Measurements from ENCODE around the gene GET3. TPM values are rescaled to one million over a fixed set of nuclear protein-coding genes. Genes with fewer than 3 reads are reported as not detected.
"Not testable (repeated sequence)": the region's sequence is repeated elsewhere in the genome, so short reads cannot be mapped to it uniquely, and the experiment has no call there.

GET3 gene
- polyA plus RNA-seq, 2 of the 4 experiments (the other 2 are of a cell fraction): 87.0 to 91.7 TPM

- CTCF ChIA-PET: interaction anchor here (0.6 to 17.4 kb wide), 21 partner anchors 8 to 89 kb away, joined by 3 to 901 read pairs (median 10); partner anchors contain the start of genes BEST2, GET3, HOOK2 and MAST1
- H3K4me3 ChIP-seq: no peak overlapping the region
- peaks cover 21% of the 10 kb centered on the region for H3K4me1 ChIP-seq
- ATAC-seq (no peak), FAIRE-seq (no peak), DNase-seq (ENCODE audit: low read depth in 1 of 2, low spot score in 1 of 2) (no peak)
- 67% methylated on average over 6 of the region's 6 CpGs for WGBS (ENCODE audit: missing lambda C conversion rate)
- no peaks in the 10 kb centered on the region for H3K9me3 ChIP-seq
- H3K4me2 ChIP-seq: no peak overlapping the region
- TF ChIP-seq EHF (CRISPR knock-in tag; IDR thresholded peaks at IDR 0.05) (no peak), MYC (IDR thresholded peaks at IDR 0.05; ENCODE audit: borderline replicate concordance, low read length) (no peak), HMGXB4 (CRISPR knock-in tag; IDR thresholded peaks at IDR 0.05; ENCODE audit: borderline replicate concordance) (no peak), KDM5A (IDR thresholded peaks at IDR 0.05) (no peak), GATA3 (IDR thresholded peaks at IDR 0.05; ENCODE audit: borderline replicate concordance) (no peak), MAZ (IDR thresholded peaks at IDR 0.05; ENCODE audit: borderline replicate concordance, low read depth, low read length) (no peak), ESRRA (IDR thresholded peaks at IDR 0.05; ENCODE audit: borderline replicate concordance, low read length) (no peak), FOXS1 (CRISPR knock-in tag; IDR thresholded peaks at IDR 0.05) (no peak), HOXB13 (CRISPR knock-in tag; IDR thresholded peaks at IDR 0.05; ENCODE audit: low read depth) (no peak), SMC3 (IDR thresholded peaks at IDR 0.05) (no peak), E2F6 (IDR thresholded peaks at IDR 0.05; ENCODE audit: borderline replicate concordance, low read depth) (no peak), PBX3 (IDR thresholded peaks at IDR 0.05) (no peak), ZC3H11A (IDR thresholded peaks at IDR 0.05) (no peak)
- H3K27ac ChIP-seq: no peak overlapping the region; a peak in 1 of 6 replicates
- POLR2A ChIA-PET: interaction anchor here (0.8 kb wide), 1 partner anchor 31 kb away, joined by 3 read pairs; no protein-coding TSS in a partner anchor
These were observed 59.9 kb downstream of the GET3 start for GRCh38 chr19:12797141-12797587.

GRCh38 chr19:12797607-12798006 lies 60.3 kb downstream of the GET3 start:
- CTCF ChIA-PET: interaction anchor here (0.6 to 17.4 kb wide), 13 partner anchors 8 to 89 kb away, joined by 3 to 901 read pairs (median 10); partner anchors contain the start of genes BEST2, HOOK2, MAST1 and RNASEH2A
- not testable (repeated sequence) for DNase-seq (ENCODE audit: low read depth in 1 of 2, low spot score in 1 of 2); H3K27ac ChIP-seq; FAIRE-seq; H3K4me3 ChIP-seq; H3K4me2 ChIP-seq; H3K9me3 ChIP-seq; ATAC-seq
- H3K4me1 ChIP-seq: peaks cover 21% of the 10 kb centered on the region
- POLR2A ChIA-PET: interaction anchor here (0.8 kb wide), 1 partner anchor 31 kb away, joined by 3 read pairs; no protein-coding TSS in a partner anchor
- WGBS (ENCODE audit: missing lambda C conversion rate): 81% methylated on average over 7 of the region's 7 CpGs

Small RNAs within 50 kb of the gene (small RNA-seq; reads per million reads assigned to genes)
- gene MIR5684 (0 to 1.0 (median 0) reads per million in 6 experiments), gene SNORD41 (0 to 29.7 (median 3.2) reads per million in 6 experiments)

Other genes with a start within 250 kb of the GET3 start
- gene ZNF564, start 186.0 kb upstream of the GET3 start, polyA plus RNA-seq (2011; rRNA removed): 2.5 and 3.0 TPM in 2 replicates
- 1.6 to 1.9 TPM (median 1.8 TPM) in 3 replicates for gene ZNF564, start 186.0 kb upstream of the GET3 start, polyA plus RNA-seq (2017; fragmentation: RNase III; extraction: RNeasy Plus Mini Kit Qiagen cat#74134 plus additional on column Dnase treatment)
- gene ZNF490, start 126.7 kb upstream of the GET3 start, polyA plus RNA-seq (2011; rRNA removed): 2.4 and 2.5 TPM in 2 replicates
- 0.57 to 0.85 TPM (median 0.79 TPM) in 3 replicates for gene ZNF490, start 126.7 kb upstream of the GET3 start, polyA plus RNA-seq (2017; fragmentation: RNase III; extraction: RNeasy Plus Mini Kit Qiagen cat#74134 plus additional on column Dnase treatment)
- 7.1 and 8.0 TPM in 2 replicates for gene ZNF791, start 126.6 kb upstream of the GET3 start, polyA plus RNA-seq (2011; rRNA removed)
- gene ZNF791, start 126.6 kb upstream of the GET3 start, polyA plus RNA-seq (2017; fragmentation: RNase III; extraction: RNeasy Plus Mini Kit Qiagen cat#74134 plus additional on column Dnase treatment): 4.5 to 4.6 TPM (median 4.5 TPM) in 3 replicates
- 13.0 and 14.4 TPM in 2 replicates for gene MAN2B1, start 70.8 kb upstream of the GET3 start, polyA plus RNA-seq (2011; rRNA removed)
- gene MAN2B1, start 70.8 kb upstream of the GET3 start, polyA plus RNA-seq (2017; fragmentation: RNase III; extraction: RNeasy Plus Mini Kit Qiagen cat#74134 plus additional on column Dnase treatment): 15.4 to 16.3 TPM (median 15.9 TPM) in 3 replicates
- 4.3 and 4.8 TPM in 2 replicates for gene WDR83, start 70.7 kb upstream of the GET3 start, polyA plus RNA-seq (2011; rRNA removed)
- 11.1 to 13.7 TPM (median 11.4 TPM) in 3 replicates for gene WDR83, start 70.7 kb upstream of the GET3 start, polyA plus RNA-seq (2017; fragmentation: RNase III; extraction: RNeasy Plus Mini Kit Qiagen cat#74134 plus additional on column Dnase treatment)
- 63.7 and 71.9 TPM in 2 replicates for gene DHPS, start 55.6 kb upstream of the GET3 start, polyA plus RNA-seq (2011; rRNA removed)
- gene DHPS, start 55.6 kb upstream of the GET3 start, polyA plus RNA-seq (2017; fragmentation: RNase III; extraction: RNeasy Plus Mini Kit Qiagen cat#74134 plus additional on column Dnase treatment): 55.3 to 58.3 TPM (median 57.8 TPM) in 3 replicates
- gene GNG14, start 49.5 kb upstream of the GET3 start, polyA plus RNA-seq (2011; rRNA removed): not detected in 2 replicates
- not detected in 3 replicates for gene GNG14, start 49.5 kb upstream of the GET3 start, polyA plus RNA-seq (2017; fragmentation: RNase III; extraction: RNeasy Plus Mini Kit Qiagen cat#74134 plus additional on column Dnase treatment)
- 5.7 and 6.9 TPM in 2 replicates for gene FBXW9, start 40.9 kb upstream of the GET3 start, polyA plus RNA-seq (2011; rRNA removed)
- gene FBXW9, start 40.9 kb upstream of the GET3 start, polyA plus RNA-seq (2017; fragmentation: RNase III; extraction: RNeasy Plus Mini Kit Qiagen cat#74134 plus additional on column Dnase treatment): 7.3 to 8.1 TPM (median 8.0 TPM) in 3 replicates
- 33.7 and 38.0 TPM in 2 replicates for gene TNPO2, start 13.6 kb upstream of the GET3 start, polyA plus RNA-seq (2011; rRNA removed)
- 39.8 to 42.5 TPM (median 41.0 TPM) in 3 replicates for gene TNPO2, start 13.6 kb upstream of the GET3 start, polyA plus RNA-seq (2017; fragmentation: RNase III; extraction: RNeasy Plus Mini Kit Qiagen cat#74134 plus additional on column Dnase treatment)
- 105 and 137 TPM in 2 replicates for gene TRIR, start 2.8 kb upstream of the GET3 start, polyA plus RNA-seq (2011; rRNA removed)
- gene TRIR, start 2.8 kb upstream of the GET3 start, polyA plus RNA-seq (2017; fragmentation: RNase III; extraction: RNeasy Plus Mini Kit Qiagen cat#74134 plus additional on column Dnase treatment): 144 to 154 TPM (median 152 TPM) in 3 replicates
- gene BEST2, start 14.3 kb downstream of the GET3 start, polyA plus RNA-seq (2011; rRNA removed): not detected in 2 replicates
- not detected in 3 replicates for gene BEST2, start 14.3 kb downstream of the GET3 start, polyA plus RNA-seq (2017; fragmentation: RNase III; extraction: RNeasy Plus Mini Kit Qiagen cat#74134 plus additional on column Dnase treatment)
- 8.3 and 10.1 TPM in 2 replicates for gene HOOK2, start 38.1 kb downstream of the GET3 start, polyA plus RNA-seq (2011; rRNA removed)
- gene HOOK2, start 38.1 kb downstream of the GET3 start, polyA plus RNA-seq (2017; fragmentation: RNase III; extraction: RNeasy Plus Mini Kit Qiagen cat#74134 plus additional on column Dnase treatment): 18.5 to 24.6 TPM (median 21.5 TPM) in 3 replicates
- 72.5 and 94.7 TPM in 2 replicates for gene JUNB, start 54.0 kb downstream of the GET3 start, polyA plus RNA-seq (2011; rRNA removed)
- 47.2 to 57.7 TPM (median 55.6 TPM) in 3 replicates for gene JUNB, start 54.0 kb downstream of the GET3 start, polyA plus RNA-seq (2017; fragmentation: RNase III; extraction: RNeasy Plus Mini Kit Qiagen cat#74134 plus additional on column Dnase treatment)
- 0.48 and 0.57 TPM in 2 replicates for gene PRDX2, start 64.3 kb downstream of the GET3 start, polyA plus RNA-seq (2011; rRNA removed)
- 0.49 to 0.91 TPM (median 0.84 TPM) in 3 replicates for gene PRDX2, start 64.3 kb downstream of the GET3 start, polyA plus RNA-seq (2017; fragmentation: RNase III; extraction: RNeasy Plus Mini Kit Qiagen cat#74134 plus additional on column Dnase treatment)
- gene THSD8, start 64.6 kb downstream of the GET3 start, polyA plus RNA-seq (2011; rRNA removed): 4.9 and 10.7 TPM in 2 replicates
- not detected in 3 replicates for gene THSD8, start 64.6 kb downstream of the GET3 start, polyA plus RNA-seq (2017; fragmentation: RNase III; extraction: RNeasy Plus Mini Kit Qiagen cat#74134 plus additional on column Dnase treatment)
- 27.2 and 37.2 TPM in 2 replicates for gene RNASEH2A, start 69.1 kb downstream of the GET3 start, polyA plus RNA-seq (2011; rRNA removed)
- gene RNASEH2A, start 69.1 kb downstream of the GET3 start, polyA plus RNA-seq (2017; fragmentation: RNase III; extraction: RNeasy Plus Mini Kit Qiagen cat#74134 plus additional on column Dnase treatment): 40.7 to 45.5 TPM (median 41.7 TPM) in 3 replicates
- 0.09 TPM in 1 of 2 replicates, not detected in the other for gene RTBDN, start 97.1 kb downstream of the GET3 start, polyA plus RNA-seq (2011; rRNA removed)
- gene RTBDN, start 97.1 kb downstream of the GET3 start, polyA plus RNA-seq (2017; fragmentation: RNase III; extraction: RNeasy Plus Mini Kit Qiagen cat#74134 plus additional on column Dnase treatment): 0.14 to 0.36 TPM (median 0.25 TPM) in 3 replicates
- 1.4 and 1.8 TPM in 2 replicates for gene MAST1, start 101.0 kb downstream of the GET3 start, polyA plus RNA-seq (2011; rRNA removed)
- 1.8 to 3.0 TPM (median 2.2 TPM) in 3 replicates for gene MAST1, start 101.0 kb downstream of the GET3 start, polyA plus RNA-seq (2017; fragmentation: RNase III; extraction: RNeasy Plus Mini Kit Qiagen cat#74134 plus additional on column Dnase treatment)
- 15.7 and 22.9 TPM in 2 replicates for gene DNASE2, start 144.0 kb downstream of the GET3 start, polyA plus RNA-seq (2011; rRNA removed)
- gene DNASE2, start 144.0 kb downstream of the GET3 start, polyA plus RNA-seq (2017; fragmentation: RNase III; extraction: RNeasy Plus Mini Kit Qiagen cat#74134 plus additional on column Dnase treatment): 19.9 to 24.9 TPM (median 24.6 TPM) in 3 replicates
- not detected in 2 replicates for gene KLF1, start 149.7 kb downstream of the GET3 start, polyA plus RNA-seq (2011; rRNA removed)
- not detected in 3 replicates for gene KLF1, start 149.7 kb downstream of the GET3 start, polyA plus RNA-seq (2017; fragmentation: RNase III; extraction: RNeasy Plus Mini Kit Qiagen cat#74134 plus additional on column Dnase treatment)
- gene GCDH, start 153.7 kb downstream of the GET3 start, polyA plus RNA-seq (2011; rRNA removed): 8.0 and 8.8 TPM in 2 replicates
- 14.9 to 18.8 TPM (median 15.2 TPM) in 3 replicates for gene GCDH, start 153.7 kb downstream of the GET3 start, polyA plus RNA-seq (2017; fragmentation: RNase III; extraction: RNeasy Plus Mini Kit Qiagen cat#74134 plus additional on column Dnase treatment)
- gene SYCE2, start 181.8 kb downstream of the GET3 start, polyA plus RNA-seq (2011; rRNA removed): 0.13 and 0.41 TPM in 2 replicates
- 0.25 to 0.40 TPM (median 0.39 TPM) in 3 replicates for gene SYCE2, start 181.8 kb downstream of the GET3 start, polyA plus RNA-seq (2017; fragmentation: RNase III; extraction: RNeasy Plus Mini Kit Qiagen cat#74134 plus additional on column Dnase treatment)
- gene FARSA, start 196.2 kb downstream of the GET3 start, polyA plus RNA-seq (2011; rRNA removed): 18.1 and 20.1 TPM in 2 replicates
- 57.4 to 62.2 TPM (median 58.7 TPM) in 3 replicates for gene FARSA, start 196.2 kb downstream of the GET3 start, polyA plus RNA-seq (2017; fragmentation: RNase III; extraction: RNeasy Plus Mini Kit Qiagen cat#74134 plus additional on column Dnase treatment)
- 356 and 419 TPM in 2 replicates for gene CALR, start 201.1 kb downstream of the GET3 start, polyA plus RNA-seq (2011; rRNA removed)
- 484 to 507 TPM (median 494 TPM) in 3 replicates for gene CALR, start 201.1 kb downstream of the GET3 start, polyA plus RNA-seq (2017; fragmentation: RNase III; extraction: RNeasy Plus Mini Kit Qiagen cat#74134 plus additional on column Dnase treatment)
- gene RAD23A, start 208.4 kb downstream of the GET3 start, polyA plus RNA-seq (2011; rRNA removed): 46.4 and 56.2 TPM in 2 replicates
- gene RAD23A, start 208.4 kb downstream of the GET3 start, polyA plus RNA-seq (2017; fragmentation: RNase III; extraction: RNeasy Plus Mini Kit Qiagen cat#74134 plus additional on column Dnase treatment): 68.6 to 71.6 TPM (median 71.1 TPM) in 3 replicates
- 18.3 and 26.4 TPM in 2 replicates for gene GADD45GIP1, start 219.7 kb downstream of the GET3 start, polyA plus RNA-seq (2011; rRNA removed)
- gene GADD45GIP1, start 219.7 kb downstream of the GET3 start, polyA plus RNA-seq (2017; fragmentation: RNase III; extraction: RNeasy Plus Mini Kit Qiagen cat#74134 plus additional on column Dnase treatment): 30.7 to 31.9 TPM (median 31.1 TPM) in 3 replicates
- 0.12 and 0.16 TPM in 2 replicates for gene DAND5, start 232.1 kb downstream of the GET3 start, polyA plus RNA-seq (2011; rRNA removed)
- gene DAND5, start 232.1 kb downstream of the GET3 start, polyA plus RNA-seq (2017; fragmentation: RNase III; extraction: RNeasy Plus Mini Kit Qiagen cat#74134 plus additional on column Dnase treatment): 0.12 to 0.21 TPM (median 0.14 TPM) in 3 replicates

Data from A549 (cell line).